NCI-H2227 (cell line): ENCODE measurements around the gene PCMTD2.
A peak's percentile ranks its signal among the peaks of the same experiment; 100 is the strongest.
"Not testable (repeated sequence)": the region's sequence is repeated elsewhere in the genome, so short reads cannot be mapped to it uniquely, and the experiment has no call there.

Experiments
- DNase-seq: peaks from one replicate; lab custom pipeline; 2025; ENCODE audit not compliant: unreplicated experiment; lab: John Stamatoyannopoulos, UW

The PCMTD2 gene

GRCh38 chr20:64223526-64224067, 32.0 kb upstream of the PCMTD2 start:
- DNase-seq: peak; percentile 76

DNA sequence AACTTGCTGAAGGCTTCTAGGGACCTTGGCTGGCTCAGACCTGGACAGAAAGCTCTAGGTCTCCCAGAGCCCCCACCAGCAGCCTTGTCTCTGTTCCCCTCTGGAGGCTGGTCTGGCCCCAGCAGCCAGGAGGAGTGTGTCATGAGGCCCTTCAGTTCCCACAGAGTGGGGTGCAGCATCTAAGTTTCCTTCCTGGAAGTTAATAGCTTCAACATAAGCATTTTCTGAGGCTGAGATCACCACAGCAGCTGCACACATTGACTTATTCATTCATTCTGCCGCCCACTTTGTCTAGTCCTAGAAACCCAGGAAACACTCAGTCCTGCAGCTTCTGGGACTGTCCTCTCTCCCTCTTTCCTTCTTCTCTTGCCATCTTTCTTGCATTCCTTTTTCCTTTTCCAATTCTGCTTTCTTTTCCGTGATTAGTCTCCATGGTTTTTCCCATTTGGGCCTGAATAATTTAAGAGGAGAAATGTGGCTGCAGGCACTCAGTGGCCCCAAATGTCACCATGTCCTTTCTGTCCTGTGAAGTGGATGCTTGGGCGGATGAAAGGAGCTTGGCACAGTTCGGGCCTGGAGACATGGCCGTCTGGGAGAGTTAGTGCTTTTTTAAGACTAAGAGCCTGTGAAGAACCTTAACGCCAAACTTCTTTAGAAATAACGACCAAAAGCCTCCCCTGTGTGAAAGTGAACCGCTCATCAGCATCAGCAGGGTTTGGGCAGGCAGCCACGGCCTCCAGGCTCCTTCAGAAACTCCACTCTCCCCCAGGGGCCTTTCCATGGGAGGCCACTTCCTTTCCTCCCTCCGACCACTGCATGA, 31.0 kb upstream of the PCMTD2 start:
- no peak for DNase-seq

DNA sequence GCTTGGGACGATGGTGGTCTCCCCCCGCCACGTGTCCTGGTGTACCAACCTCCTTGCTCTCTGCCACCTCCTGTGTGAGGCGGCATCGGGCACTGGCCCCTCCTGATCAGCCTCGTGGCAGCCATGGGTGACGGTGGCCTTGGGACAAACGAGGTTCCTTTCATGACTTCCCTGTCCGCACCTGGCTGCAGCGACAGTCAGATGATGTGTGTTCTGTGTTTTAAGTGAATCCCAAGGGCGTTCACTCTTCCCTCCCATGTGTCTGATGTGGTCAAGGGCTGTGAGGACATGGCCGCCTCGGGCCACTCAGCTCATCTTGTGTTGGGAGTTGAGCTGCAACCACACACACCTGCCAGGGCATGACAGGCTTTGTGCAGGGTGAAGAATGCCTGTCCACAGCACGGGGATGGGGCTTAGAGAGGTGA, 30.4 kb upstream of the PCMTD2 start:
- no peak for DNase-seq

DNA sequence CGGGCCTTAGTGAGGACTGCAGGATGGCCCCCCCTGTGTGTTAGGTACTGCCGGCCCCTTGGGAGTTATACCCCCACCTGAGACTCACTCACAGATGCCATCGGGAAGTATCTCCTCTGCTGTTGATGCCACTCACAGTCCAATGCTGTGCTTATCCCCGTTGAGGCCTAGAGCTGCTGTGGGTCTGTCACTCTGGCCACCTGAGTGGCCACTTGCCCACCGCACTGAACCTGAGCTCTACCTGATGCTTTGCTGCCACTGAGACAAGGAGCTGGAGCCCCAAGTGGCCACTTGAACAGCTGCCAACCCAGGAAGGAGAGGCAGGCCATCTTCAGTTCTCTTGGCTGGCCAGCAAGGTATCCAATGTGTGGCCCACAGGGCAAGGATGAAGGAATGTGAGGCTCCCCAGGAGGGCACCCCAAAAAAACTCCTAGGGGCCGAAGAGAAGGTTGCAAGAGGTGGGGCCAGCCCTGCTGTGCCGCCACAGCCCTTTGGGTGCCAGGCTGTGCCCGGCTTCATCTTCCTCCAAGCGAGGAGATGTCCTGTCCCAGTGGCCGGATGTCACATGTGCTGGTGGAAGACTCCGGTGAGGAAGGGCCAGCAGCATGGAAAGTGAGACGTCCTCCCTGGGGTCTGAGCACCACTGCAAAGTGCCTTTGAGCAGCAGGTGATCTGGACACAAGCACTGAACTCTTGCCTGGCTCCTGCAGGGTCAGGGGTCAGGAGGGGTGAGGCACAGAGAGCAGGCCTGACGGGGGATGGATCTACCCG, 29.5 kb upstream of the PCMTD2 start:
- no peak for DNase-seq

- no peak for DNase-seq
Measured at GRCh38 chr20:64226686-64227580, 28.6 kb upstream of the PCMTD2 start.

GRCh38 chr20:64228086-64228653, 27.4 kb upstream of the PCMTD2 start:
- no peak for DNase-seq

- DNase-seq: no peak
Measured at GRCh38 chr20:64228751-64229506, 26.6 kb upstream of the PCMTD2 start.

DNA sequence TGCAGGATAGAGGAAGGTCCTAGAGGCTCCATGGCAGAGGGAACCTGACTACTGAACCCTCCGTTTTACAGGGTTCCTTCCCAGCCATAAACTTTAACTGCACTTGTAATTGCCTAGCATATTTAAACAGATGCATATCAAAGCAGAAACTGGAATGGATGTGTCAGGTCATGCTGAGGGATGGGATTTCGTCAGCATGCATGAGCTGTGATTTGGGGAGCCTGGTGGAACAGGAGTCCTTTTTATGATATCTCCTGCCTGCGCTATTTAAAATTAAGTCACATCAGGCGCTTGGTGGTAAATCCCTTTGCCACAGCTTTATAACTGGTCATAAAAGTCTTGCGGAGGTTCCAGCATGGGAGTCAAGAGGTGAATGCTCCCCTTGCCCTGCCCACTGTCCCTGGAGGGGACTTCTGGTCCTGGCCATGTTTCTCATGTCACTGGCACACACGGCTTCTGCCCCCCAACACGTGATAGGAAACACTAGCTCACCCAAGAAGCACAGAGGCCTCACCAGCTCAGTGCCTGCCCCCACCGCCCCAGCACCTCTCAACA, 26.0 kb upstream of the PCMTD2 start:
- no peak for DNase-seq

DNA sequence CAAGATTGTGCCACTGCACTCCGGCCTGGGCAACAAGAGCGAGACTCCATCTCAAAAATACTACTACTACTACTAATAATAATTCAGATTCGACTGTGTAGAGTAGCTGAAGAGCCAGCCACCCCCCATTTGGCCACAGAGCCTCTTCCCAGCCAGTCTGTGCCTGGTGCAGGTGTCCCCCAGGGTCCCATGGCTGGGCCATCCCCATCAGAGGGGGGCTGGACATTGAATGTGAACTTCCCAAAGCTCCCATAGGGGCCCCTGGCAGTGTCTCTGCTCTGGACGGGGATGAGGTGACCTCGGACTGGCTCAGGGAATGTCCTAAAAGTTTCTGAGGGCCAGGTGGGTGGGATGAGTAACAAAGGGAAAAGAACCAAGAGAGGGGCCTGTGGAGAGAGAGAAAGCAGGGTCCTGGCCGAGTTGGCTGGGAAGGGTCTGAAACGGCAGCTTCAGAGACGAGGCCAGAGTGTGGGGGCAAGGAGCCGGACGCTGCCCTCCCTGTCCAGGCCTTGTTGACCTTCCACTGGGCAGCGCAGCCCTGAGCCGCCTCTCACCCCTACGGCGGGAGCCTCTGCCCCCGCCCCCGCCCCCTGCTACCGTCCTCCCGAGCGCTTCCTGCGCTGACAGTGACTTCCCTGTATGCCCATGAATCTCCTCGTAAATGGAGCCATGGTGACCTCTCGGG, 24.9 kb upstream of the PCMTD2 start:
- no peak for DNase-seq

DNA sequence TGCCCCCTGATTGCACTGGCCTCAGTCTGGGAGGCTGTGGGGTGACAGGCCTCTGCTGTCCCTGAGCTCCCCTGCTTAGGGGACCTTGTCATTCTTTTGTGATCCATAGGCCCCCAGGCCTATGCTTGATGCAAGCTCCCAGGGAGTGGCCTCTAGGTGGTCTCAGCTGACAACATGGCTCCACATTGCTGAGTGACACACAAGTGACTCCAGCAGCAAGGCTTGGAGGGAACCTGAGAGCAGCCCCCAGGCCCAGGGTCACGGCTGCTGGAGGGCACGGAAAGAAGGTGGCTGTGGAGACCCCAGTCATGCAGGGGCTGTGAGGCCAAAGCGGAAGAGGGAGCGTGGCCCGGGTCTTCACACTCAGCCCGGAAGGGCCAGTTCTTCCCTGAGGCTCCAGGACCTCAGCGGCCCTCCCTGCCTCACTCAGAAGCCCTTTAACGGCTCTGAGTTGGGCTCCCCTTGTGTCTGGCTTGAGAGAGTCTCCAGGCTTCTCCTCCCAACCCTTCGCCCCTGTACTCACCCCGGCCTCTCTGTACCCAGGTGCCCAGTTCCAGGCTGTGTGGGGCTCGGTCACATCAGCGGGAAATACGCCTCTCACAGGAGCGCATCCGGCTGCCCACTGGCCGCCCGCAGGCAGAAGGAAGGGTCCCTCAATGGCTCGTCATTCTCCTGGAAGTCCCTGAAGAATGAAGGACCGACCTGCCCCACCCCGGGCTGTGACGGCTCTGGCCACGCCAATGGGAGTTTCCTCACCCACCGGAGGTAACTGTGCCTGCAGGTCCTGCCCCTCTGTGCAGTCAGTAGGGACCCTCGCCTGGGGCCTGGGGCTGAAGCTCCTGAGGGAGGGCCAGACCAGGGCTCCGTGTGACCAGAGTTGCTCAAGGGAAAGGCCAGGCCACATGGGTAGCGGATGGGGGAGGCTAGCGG, 23.7 kb upstream of the PCMTD2 start:
- no peak for DNase-seq

DNA sequence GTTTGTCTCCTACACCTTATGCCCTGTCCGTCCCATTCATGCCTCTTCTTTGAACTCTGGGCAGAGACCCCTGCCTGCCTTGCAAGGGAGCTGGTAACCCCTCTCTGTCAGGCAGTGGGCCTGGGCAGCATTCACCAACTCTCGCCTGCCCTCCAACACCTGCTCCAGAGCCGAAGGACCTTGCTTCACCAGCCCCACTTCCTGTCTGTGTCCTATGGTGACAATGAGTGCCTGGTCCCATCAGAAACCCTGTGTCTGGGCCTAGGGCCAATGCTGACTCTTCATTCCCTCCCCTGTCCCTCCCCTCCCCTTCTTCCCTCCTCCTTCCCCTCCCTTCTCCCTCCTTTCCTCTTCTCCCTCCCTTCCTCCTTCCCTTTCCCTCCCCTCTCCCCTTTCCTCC, 22.8 kb upstream of the PCMTD2 start:
- no peak for DNase-seq

GRCh38 chr20:64233725-64234124, 21.8 kb upstream of the PCMTD2 start:
- DNase-seq: no peak

DNA sequence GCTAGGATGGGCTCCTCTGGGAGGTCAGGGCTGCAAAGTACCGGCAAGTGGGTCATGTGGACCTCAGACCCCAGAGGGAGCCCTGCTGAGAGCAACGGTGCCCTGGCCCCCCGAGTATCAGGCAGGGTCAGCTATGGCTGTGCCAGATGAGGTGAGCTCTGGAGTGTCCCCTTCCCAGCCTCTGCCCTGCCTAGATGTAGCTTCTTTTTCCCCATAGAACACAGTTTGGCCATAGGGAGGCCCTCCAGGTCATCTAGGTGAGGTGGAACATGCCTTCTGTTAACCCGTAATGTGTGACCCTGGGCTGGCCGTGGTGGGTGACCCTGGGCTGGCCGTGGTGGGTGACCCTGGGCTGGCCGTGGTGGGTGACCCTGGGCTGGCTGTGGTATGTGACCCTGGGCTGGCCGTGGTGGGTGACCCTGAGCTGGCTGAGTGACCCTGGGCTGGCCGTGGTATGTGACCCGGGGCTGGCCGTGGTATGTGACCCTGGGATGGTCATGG, 21.2 kb upstream of the PCMTD2 start:
- DNase-seq: no peak

DNA sequence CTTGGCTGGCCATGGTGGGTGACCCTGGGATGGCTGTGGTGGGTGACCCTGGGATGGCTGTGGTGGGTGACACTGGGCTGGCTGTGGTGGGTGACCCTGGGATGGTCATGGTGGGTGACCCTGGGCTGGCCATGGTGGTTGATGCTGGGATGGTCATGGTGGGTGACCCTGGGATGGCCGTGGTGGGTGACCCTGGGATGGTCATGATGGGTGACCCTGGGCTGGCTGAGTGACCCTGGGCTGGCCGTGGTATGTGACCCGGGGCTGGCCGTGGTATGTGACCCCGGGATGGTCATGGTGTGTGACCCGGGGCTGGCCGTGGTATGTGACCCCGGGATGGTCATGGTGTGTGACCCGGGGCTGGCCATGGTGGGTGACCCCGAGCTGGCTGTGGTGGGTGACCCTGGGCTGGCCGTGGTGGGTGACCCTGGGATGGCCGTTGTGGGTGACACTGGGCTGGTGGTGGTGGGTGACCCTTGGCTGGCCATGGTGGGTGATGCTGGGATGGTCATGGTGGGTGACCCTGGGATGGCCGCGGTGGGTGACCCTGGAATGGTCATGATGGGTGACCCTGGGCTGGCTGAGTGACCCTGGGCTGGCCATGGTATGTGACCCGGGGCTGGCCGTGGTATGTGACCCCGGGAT, 20.5 kb upstream of the PCMTD2 start:
- not testable (repeated sequence) for DNase-seq

- no peak for DNase-seq
Measured at GRCh38 chr20:64236137-64237088, 19.1 kb upstream of the PCMTD2 start.

- DNase-seq: no peak
Measured at GRCh38 chr20:64237316-64237715, 18.2 kb upstream of the PCMTD2 start.
